ENCODE results near the gene SATB1. TPM values are rescaled to one million over a fixed set of nuclear protein-coding genes. Genes with fewer than 3 reads are reported as not detected.

The SATB1 gene
- total and polyA plus RNA-seq, 7 donors, result 5.5 to 135 (median 56.7) TPM

DNA sequence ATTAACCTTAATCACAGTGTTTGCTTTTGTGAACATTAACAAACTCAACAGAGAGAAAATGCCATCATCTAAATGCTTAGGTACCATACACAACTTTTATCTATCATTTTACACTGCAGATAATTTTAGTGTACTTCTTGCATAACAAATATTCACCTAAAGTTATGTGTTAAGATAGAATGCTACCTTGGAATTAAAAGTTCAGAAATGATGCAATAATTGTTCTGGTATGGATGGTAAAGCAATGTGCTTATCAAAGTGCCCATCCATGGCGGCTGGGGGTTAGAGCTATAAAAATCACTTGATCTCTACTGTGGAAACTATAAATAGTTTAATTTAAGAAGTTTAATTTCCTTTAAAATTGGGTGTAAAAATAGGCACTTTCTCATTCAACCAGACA, 28.7 kb downstream of the SATB1 start:
- Histone ChIP-seq H3K4me3 (no peak overlapping the region), H3K36me3 (peaks cover 4 to 35% (median 8%) of the 10 kb centered on the region in 4 donors), H3K27me3 (no peaks in the 10 kb centered on the region), H3K4me1 (peaks cover 0 to 10% (median 3%) of the 10 kb centered on the region in 4 donors), H3K27ac (no peak overlapping the region), H3K9me3 (no peaks in the 10 kb centered on the region)
- no peak for DNase-seq
- WGBS, 2 donors, result 0 to 63% methylated on average over 1 of the region's 1 CpG
- TF ChIP-seq EP300 (IDR thresholded peaks at IDR 0.05) (no peak), POLR2A (IDR thresholded peaks at IDR 0.05) (no peak), POLR2AphosphoS5 (IDR thresholded peaks at IDR 0.05) (no peak)
- TF ChIP-seq, protein P1, sequence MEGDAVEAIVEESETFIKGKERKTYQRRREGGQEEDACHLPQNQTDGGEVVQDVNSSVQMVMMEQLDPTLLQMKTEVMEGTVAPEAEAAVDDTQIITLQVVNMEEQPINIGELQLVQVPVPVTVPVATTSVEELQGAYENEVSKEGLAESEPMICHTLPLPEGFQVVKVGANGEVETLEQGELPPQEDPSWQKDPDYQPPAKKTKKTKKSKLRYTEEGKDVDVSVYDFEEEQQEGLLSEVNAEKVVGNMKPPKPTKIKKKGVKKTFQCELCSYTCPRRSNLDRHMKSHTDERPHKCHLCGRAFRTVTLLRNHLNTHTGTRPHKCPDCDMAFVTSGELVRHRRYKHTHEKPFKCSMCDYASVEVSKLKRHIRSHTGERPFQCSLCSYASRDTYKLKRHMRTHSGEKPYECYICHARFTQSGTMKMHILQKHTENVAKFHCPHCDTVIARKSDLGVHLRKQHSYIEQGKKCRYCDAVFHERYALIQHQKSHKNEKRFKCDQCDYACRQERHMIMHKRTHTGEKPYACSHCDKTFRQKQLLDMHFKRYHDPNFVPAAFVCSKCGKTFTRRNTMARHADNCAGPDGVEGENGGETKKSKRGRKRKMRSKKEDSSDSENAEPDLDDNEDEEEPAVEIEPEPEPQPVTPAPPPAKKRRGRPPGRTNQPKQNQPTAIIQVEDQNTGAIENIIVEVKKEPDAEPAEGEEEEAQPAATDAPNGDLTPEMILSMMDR (IDR thresholded peaks at IDR 0.05), result no peak
- intact Hi-C loops (cut with DNase I), result no loop called here

DNA sequence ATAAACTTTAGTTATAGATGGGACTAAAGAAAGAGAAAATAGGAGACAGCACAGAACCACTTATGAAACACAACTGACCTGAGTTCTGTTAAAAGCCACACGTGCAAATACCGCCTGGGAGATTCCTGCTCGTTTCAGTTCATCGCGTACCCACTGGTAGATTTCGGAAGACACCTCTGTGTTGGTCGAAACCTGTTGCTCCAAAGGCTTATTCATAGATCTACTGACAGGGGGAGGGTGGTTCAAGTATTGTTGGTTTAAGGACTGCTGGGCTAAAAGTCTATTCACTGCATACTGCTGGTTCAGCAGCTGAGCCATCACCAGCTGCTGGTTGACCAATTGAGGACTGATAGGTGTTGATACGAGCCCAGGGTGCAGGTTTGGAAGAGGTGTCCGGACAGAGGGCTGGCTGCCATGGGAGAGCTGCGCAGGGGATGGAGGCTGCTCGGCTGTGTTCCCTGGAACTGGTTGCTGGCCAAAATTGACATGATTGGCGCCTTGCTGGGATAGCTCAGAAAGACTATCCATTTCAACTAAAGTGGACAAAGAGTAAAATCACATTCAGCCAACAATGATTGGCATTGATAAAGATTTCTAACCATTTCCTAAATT, 30.6 kb downstream of the SATB1 start:
- intact Hi-C loops (cut with DNase I), result no loop called here
- H3K4me3 ChIP-seq, result no peak overlapping the region
- no peaks in the 10 kb centered on the region for H3K4me1 ChIP-seq
- H3K9me3 ChIP-seq, result no peaks in the 10 kb centered on the region
- TF ChIP-seq POLR2AphosphoS5 (IDR thresholded peaks at IDR 0.05) (no peak), POLR2A (IDR thresholded peaks at IDR 0.05) (no peak), EP300 (IDR thresholded peaks at IDR 0.05) (no peak)
- TF ChIP-seq, protein P1 (IDR thresholded peaks at IDR 0.05), result no peak
- peaks cover 4 to 35% (median 8%) of the 10 kb centered on the region in 4 donors for H3K36me3 ChIP-seq
- 91 to 96% methylated on average over 12 of the region's 12 CpGs for WGBS, 2 donors
- DNase-seq, result no peak
- no peaks in the 10 kb centered on the region for H3K27me3 ChIP-seq
- H3K27ac ChIP-seq, result no peak overlapping the region

DNA sequence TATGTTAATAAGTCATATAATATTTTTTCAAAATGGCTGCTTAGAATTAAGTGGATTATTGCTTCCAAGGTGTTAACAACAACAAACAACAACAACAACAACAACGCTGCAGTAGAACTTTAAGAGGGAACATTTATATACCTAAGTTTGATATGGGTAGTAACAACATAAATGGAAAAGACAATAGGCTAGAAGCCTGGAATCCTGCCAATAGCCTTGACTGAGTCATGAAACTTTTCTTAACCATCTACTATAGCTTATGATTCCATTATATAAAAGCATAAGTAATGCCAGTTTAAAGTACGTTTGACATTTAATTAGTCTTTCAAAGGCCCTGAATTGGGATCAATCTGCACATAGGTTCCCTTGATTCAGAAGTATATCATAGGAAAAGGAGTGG, 31.2 kb downstream of the SATB1 start:
- intact Hi-C loops (cut with DNase I), result no loop called here
- Histone ChIP-seq H3K9me3 (no peaks in the 10 kb centered on the region), H3K4me3 (no peak overlapping the region), H3K36me3 (peaks cover 4 to 35% (median 8%) of the 10 kb centered on the region in 4 donors), H3K27ac (no peak overlapping the region), H3K4me1 (no peaks in the 10 kb centered on the region), H3K27me3 (no peaks in the 10 kb centered on the region)
- 34 to 73% methylated on average over 2 of the region's 2 CpGs for WGBS, 2 donors
- TF ChIP-seq EP300 (IDR thresholded peaks at IDR 0.05) (no peak), POLR2AphosphoS5 (IDR thresholded peaks at IDR 0.05) (no peak)
- no peak for DNase-seq

DNA sequence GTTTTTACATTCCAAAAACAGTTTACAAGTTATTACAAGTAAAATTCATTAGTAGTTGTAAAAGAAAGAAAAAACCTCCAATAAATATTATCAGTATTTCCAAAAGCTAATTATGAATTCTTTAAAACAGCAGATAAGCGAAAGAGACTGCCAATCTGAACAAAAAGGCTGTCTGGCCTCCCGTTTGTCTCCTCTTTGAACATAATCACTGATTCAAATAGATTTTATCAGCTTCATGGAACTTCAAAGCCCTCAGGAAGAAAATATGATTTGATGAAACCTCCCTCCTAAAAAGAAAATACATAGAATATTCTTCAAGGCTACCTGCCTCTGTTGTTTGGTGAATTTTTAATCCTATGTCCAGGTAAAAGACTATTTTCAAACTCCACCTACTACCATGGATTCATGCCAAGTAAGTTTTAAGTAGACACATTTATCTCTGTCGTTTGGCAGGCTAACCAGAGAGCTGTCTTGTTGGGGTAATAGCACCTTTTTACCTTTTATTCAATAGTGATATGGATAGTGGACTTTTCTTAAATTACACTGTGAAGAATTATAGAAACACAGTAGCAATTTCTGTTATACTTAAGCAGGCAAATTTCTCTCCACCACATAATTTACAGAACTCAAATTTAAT, 35.0 kb downstream of the SATB1 start:
- H3K27ac ChIP-seq, result no peak overlapping the region
- H3K36me3 ChIP-seq, result peaks cover 4 to 28% (median 5%) of the 10 kb centered on the region in 4 donors
- WGBS, 2 donors, result 40 to 49% methylated on average over 3 of the region's 3 CpGs
- no peaks in the 10 kb centered on the region for H3K27me3 ChIP-seq
- no peaks in the 10 kb centered on the region for H3K4me1 ChIP-seq
- TF ChIP-seq POLR2A (IDR thresholded peaks at IDR 0.05), result no peak
- no peak for TF ChIP-seq EP300 (IDR thresholded peaks at IDR 0.05)
- TF ChIP-seq, protein P1 (IDR thresholded peaks at IDR 0.05), result no peak
- no peak for TF ChIP-seq POLR2AphosphoS5 (IDR thresholded peaks at IDR 0.05)
- H3K9me3 ChIP-seq, result no peaks in the 10 kb centered on the region
- H3K4me3 ChIP-seq, result no peak overlapping the region
- intact Hi-C loops (cut with DNase I), result no loop called here
- DNase-seq, result no peak

DNA sequence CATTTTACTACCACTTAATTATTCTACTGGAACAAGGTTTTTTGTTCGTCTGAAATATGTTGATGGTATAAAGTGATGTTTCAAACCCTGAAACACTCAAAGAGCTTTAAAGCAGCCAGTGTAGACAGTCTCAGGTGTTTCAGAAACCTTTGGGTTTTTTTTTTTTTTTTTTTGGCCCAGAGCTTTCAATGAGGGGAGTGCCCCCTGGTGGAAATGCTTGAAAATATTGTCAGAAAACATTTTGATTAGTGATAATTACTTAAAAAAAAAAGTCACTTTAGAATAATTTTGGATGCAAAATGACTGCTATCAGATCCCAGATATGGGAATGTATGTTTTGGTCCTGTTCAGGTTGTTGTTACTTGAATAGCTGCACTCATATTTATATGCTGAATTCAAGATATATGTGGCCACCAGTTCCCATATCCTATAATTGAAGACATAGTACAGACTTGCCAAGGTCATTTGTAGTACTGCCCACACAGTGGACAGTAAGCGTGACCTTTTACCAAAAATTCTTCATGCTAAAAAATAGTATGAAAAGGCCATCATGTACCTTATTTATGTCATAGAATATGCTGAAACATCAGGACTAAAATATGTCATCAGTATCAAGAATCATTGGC, 35.9 kb downstream of the SATB1 start:
- WGBS, 2 donors, result 51 to 52% methylated on average over 2 of the region's 2 CpGs
- no peak overlapping the region for H3K4me3 ChIP-seq
- H3K36me3 ChIP-seq, result peaks cover 0 to 24% (median 0%) of the 10 kb centered on the region in 4 donors
- intact Hi-C loops (cut with DNase I), result loop anchor here (2.0 to 10.0 kb wide), 3 partner anchors 56 to 494 kb away; no protein-coding TSS in a partner anchor
- no peak for TF ChIP-seq POLR2A (IDR thresholded peaks at IDR 0.05)
- TF ChIP-seq, protein P1 (IDR thresholded peaks at IDR 0.05), result peak in 3 of 4 experiments; percentile 20 to 61 (median 22)
- no peaks in the 10 kb centered on the region for H3K27me3 ChIP-seq
- no peak overlapping the region for H3K27ac ChIP-seq
- no peaks in the 10 kb centered on the region for H3K4me1 ChIP-seq
- H3K9me3 ChIP-seq, result no peaks in the 10 kb centered on the region
- no peak for DNase-seq
